SU-DHL-6 (cell line): Measurements from ENCODE around the gene SP140.

Experiments
- CTCF ChIP-seq: fragments of 200-600 bp; sonication (generic); IDR thresholded peaks from one replicate; pipeline ENCODE4 v1.5.1; 2017; ENCODE audit warnings: antibody characterized with exemption, mild to moderate bottlenecking, low read length, moderate library complexity; ENCODE audit not compliant: insufficient read depth, poor library complexity, severe bottlenecking
- EZH2phosphoT487 ChIP-seq: fragments of 200-600 bp; sonication (generic), shearing (Covaris generic); conservative IDR thresholded peaks from 2 replicates; pipeline ENCODE4 v1.6.1; 2018; ENCODE audit warnings: mild to moderate bottlenecking, antibody characterized with exemption, low read length, moderate library complexity, mixed read lengths

DNA sequence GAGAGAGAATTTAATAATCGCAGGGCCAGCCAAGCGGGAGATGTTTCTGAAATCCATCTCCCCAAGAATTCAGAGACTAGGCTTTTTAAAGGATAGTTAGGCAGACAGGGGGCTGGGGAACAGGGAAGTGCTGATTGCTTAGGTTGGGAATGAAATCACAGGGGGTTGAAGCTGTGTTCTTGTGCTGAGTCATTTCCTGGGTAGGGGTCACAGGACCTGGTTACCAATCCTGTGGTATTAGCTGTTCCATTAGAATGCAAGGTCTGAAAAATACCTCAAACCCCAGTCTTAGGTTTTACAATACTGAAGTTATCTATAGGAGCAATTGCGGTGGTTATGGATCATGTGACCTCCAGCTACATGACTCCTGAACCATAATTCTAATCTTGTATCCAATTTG is 4.6 kb downstream of the SP140 start:
- TF ChIP-seq CTCF (no peak), EZH2phosphoT487 (no peak)
